ENCODE measurements around the gene RTL10. TPM values are rescaled to one million over a fixed set of nuclear protein-coding genes. Genes with fewer than 3 reads are reported as not detected.

RTL10 gene
- total and polyA plus RNA-seq, 2 of the 13 experiments (the other 11 are each of a cell fraction or from before 2014, with no cell fraction given) = 14.1 to 15.8 TPM

GRCh38 chr22:19847345-19847632 is 7.4 kb downstream of the RTL10 start:
- Histone ChIP-seq H3K4me3 (replicated peaks in 1 of 3; ENCODE audit: insufficient read depth in 1 of 3, low read depth in 2 of 3, low read length in 3 of 3) (no peak overlapping the region), H3K27ac (ENCODE audit: extremely low read length, insufficient read depth, low read length) (no peak overlapping the region), H4K20me1 (ENCODE audit: insufficient read depth, low read length) (no peaks in the 10 kb centered on the region; the same call in none of the 2 replicates), H3K4me2 (ENCODE audit: low read depth, low read length) (no peak overlapping the region), H3K79me2 (ENCODE audit: insufficient read depth, low read length) (peaks cover 15% of the 10 kb centered on the region), H2AFZ (ENCODE audit: low read length) (no peak overlapping the region), H3K9me3 (ENCODE audit: low read length) (no peaks in the 10 kb centered on the region), H3K4me1 (ENCODE audit: insufficient read depth, low read length) (peaks cover 36% of the 10 kb centered on the region), H3K36me3 (replicated peaks in 1 of 2; ENCODE audit: control insufficient read depth in 1 of 2, insufficient read depth in 2 of 2, low read length in 2 of 2) (peaks cover 6 to 23% of the 10 kb centered on the region in 2 experiments), H3K27me3 (ENCODE audit: control insufficient read depth in 1 of 2, insufficient read depth in 2 of 2, low read length in 2 of 2) (no peaks in the 10 kb centered on the region), H3K9ac (ENCODE audit: insufficient read depth, low read depth, low read length) (no peak overlapping the region)
- BruUV-seq (replicated peaks) = TSS peak; percentile 34
- ATAC-seq (no peak), DNase-seq (ENCODE audit: low spot score) (no peak), FAIRE-seq (no peak)
- intact Hi-C loops (cut with micrococcal nuclease; ENCODE audit: unreplicated experiment) = no loop called here
- in situ Hi-C loops (cut with HindIII; ENCODE audit: extremely low pct_ligation_motif_present, low pct_unique_long_range_greater_than_20kb) = no loop called here
- no peak for TF ChIP-seq TCF7L2 (IDR thresholded peaks at IDR 0.05; ENCODE audit: low read depth, low read length)
- TF ChIP-seq MYNN (CRISPR knock-in tag; IDR thresholded peaks at IDR 0.05; ENCODE audit: low read depth) = no peak
- no peak for TF ChIP-seq ZFP1 (CRISPR knock-in tag; IDR thresholded peaks at IDR 0.05)
- no peak for TF ChIP-seq NFIB (CRISPR knock-in tag; IDR thresholded peaks at IDR 0.05; ENCODE audit: borderline replicate concordance)
- TF ChIP-seq ZNF570 (CRISPR knock-in tag; IDR thresholded peaks at IDR 0.05; ENCODE audit: borderline replicate concordance) = no peak
- no peak for TF ChIP-seq SALL2 (CRISPR knock-in tag; IDR thresholded peaks at IDR 0.05)
- TF ChIP-seq, protein P1, sequence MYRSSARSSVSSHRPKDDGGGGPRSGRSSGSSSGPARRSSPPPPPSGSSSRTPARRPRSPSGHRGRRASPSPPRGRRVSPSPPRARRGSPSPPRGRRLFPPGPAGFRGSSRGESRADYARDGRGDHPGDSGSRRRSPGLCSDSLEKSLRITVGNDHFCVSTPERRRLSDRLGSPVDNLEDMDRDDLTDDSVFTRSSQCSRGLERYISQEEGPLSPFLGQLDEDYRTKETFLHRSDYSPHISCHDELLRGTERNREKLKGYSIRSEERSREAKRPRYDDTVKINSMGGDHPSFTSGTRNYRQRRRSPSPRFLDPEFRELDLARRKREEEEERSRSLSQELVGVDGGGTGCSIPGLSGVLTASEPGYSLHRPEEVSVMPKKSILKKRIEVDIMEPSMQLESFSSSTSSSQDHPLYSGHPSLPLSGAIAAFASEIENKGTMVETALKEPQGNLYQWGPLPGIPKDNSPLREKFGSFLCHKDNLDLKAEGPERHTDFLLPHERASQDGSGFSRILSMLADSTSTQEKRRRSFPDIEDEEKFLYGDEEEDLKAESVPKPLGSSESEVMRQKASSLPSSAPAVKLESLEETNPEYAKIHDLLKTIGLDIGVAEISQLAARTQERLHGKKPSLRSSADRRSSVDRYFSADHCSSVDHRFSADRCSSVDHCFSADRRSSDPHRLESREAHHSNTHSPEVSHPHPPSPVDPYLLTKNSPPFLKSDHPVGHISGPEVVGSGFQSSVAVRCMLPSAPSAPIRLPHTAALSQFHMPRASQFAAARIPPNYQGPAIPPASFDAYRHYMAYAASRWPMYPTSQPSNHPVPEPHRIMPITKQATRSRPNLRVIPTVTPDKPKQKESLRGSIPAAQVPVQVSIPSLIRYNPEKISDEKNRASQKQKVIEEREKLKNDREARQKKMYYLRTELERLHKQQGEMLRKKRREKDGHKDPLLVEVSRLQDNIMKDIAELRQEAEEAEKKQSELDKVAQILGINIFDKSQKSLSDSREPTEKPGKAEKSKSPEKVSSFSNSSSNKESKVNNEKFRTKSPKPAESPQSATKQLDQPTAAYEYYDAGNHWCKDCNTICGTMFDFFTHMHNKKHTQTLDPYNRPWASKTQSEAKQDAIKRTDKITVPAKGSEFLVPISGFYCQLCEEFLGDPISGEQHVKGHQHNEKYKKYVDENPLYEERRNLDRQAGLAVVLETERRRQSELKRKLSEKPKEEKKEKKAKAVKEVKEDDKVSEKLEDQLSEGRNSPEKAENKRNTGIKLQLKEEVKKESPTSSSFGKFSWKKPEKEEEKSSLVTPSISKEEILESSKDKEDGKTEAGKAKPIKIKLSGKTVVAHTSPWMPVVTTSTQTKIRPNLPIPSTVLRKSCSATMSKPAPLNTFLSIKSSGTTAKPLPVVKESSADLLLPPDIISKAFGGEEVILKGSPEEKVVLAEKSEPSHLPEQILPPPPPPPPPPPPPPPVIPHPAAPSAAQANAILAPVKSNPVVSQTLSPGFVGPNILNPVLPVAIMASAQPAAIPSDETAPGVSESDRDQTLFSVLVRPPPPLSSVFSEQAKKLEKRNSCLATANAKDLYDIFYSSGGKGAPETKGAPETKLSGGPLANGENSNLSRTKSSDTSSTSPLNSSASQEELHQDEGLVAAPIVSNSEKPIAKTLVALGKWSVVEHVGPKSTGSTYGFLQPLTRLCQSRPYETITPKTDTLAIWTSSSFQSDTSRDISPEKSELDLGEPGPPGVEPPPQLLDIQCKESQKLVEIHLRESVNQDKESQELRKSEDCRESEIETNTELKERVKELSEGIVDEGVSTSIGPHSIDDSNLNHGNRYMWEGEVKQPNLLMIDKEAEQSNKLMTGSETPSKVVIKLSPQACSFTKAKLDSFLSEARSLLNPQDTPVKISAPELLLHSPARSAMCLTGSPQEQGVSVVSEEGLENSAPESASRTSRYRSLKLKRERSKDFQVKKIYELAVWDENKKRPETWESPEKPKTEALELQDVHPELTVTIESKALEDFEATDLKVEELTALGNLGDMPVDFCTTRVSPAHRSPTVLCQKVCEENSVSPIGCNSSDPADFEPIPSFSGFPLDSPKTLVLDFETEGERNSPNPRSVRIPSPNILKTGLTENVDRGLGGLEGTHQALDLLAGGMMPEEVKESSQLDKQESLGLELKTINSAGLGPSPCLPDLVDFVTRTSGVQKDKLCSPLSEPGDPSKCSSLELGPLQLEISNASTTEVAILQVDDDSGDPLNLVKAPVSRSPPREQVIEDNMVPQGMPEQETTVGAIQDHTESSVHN (CRISPR knock-in tag; IDR thresholded peaks at IDR 0.05) = no peak
- TF ChIP-seq ZNF501 (CRISPR knock-in tag; IDR thresholded peaks at IDR 0.05) = no peak
- no peak for TF ChIP-seq STAG1 (CRISPR knock-in tag; IDR thresholded peaks at IDR 0.05)
- no peak for TF ChIP-seq ZNF343 (CRISPR knock-in tag; IDR thresholded peaks at IDR 0.05)
- no peak for TF ChIP-seq ZMYM2 (CRISPR knock-in tag; IDR thresholded peaks at IDR 0.05)
- no peak for TF ChIP-seq HOXD1 (CRISPR knock-in tag; IDR thresholded peaks at IDR 0.05)
- TF ChIP-seq ZNF280B (CRISPR knock-in tag; IDR thresholded peaks at IDR 0.05; ENCODE audit: borderline replicate concordance) = no peak
- no peak for TF ChIP-seq KAT7 (CRISPR knock-in tag; IDR thresholded peaks at IDR 0.05; ENCODE audit: borderline replicate concordance)
- no peak for TF ChIP-seq NFKBIZ (CRISPR knock-in tag; IDR thresholded peaks at IDR 0.05)
- TF ChIP-seq FLYWCH1 (CRISPR knock-in tag; IDR thresholded peaks at IDR 0.05) = no peak
- ChIA-PET POLR2A (interaction anchor here (1.0 kb wide), 1 partner anchor 8 kb away, joined by 3 read pairs; no protein-coding TSS in a partner anchor), CTCF (ENCODE audit: low intra/inter-chr PET ratio, low total read pairs) (no interaction called here)
- 95% methylated on average over 2 of the region's 2 CpGs for WGBS (ENCODE audit: low lambda C conversion rate)

Measured in HepG2 (cell line).